ENCODE measurements around the gene LDHAL6A. TPM values are rescaled to one million over a fixed set of nuclear protein-coding genes. Genes with fewer than 3 reads are reported as not detected.
"Not testable (repeated sequence)": the region's sequence is repeated elsewhere in the genome, so short reads cannot be mapped to it uniquely, and the experiment has no call there.

The LDHAL6A gene
- polyA plus RNA-seq (ENCODE audit: insufficient read length in 4 of 4): 1 to 10 TPM in 3 of 4 donors, under 1 TPM in 1; 0.42 to 1.3 (median 1.2) TPM

GRCh38 chr11:18455686-18456372 is at the start of gene LDHAL6A:
Gene LDHAL6A (plus strand): TSS chr11:18455856. CDS start chr11:18456681, 825 bp downstream.
- DNase-seq (ENCODE audit: low read depth in 4 of 4, low spot score in 3 of 4): no peak

GRCh38 chr11:18407400-18407799 is 48.3 kb upstream of the LDHAL6A start:
- not testable (repeated sequence) for DNase-seq (ENCODE audit: low read depth in 4 of 4, low spot score in 3 of 4)

- no peak for DNase-seq (ENCODE audit: low read depth in 4 of 4, low spot score in 3 of 4)
Observed at GRCh38 chr11:18408558-18409291, 46.9 kb upstream of the LDHAL6A start.

- DNase-seq (ENCODE audit: low read depth in 4 of 4, low spot score in 3 of 4): no peak
Observed at GRCh38 chr11:18416459-18416858, 39.2 kb upstream of the LDHAL6A start.

- no peak for DNase-seq (ENCODE audit: low read depth in 4 of 4, low spot score in 3 of 4)
Observed at GRCh38 chr11:18419040-18419439, 36.6 kb upstream of the LDHAL6A start.

GRCh38 chr11:18420067-18420466 is 35.6 kb upstream of the LDHAL6A start:
- no peak for DNase-seq (ENCODE audit: low read depth in 4 of 4, low spot score in 3 of 4)

- DNase-seq (ENCODE audit: low read depth in 4 of 4, low spot score in 3 of 4): no peak
Observed at GRCh38 chr11:18427240-18427639, 28.4 kb upstream of the LDHAL6A start.

- DNase-seq (ENCODE audit: low read depth in 4 of 4, low spot score in 3 of 4): no peak
Observed at GRCh38 chr11:18429332-18429731, 26.3 kb upstream of the LDHAL6A start.

GRCh38 chr11:18438691-18439090 is 17.0 kb upstream of the LDHAL6A start:
- no peak for DNase-seq (ENCODE audit: low read depth in 4 of 4, low spot score in 3 of 4)

- no peak for DNase-seq (ENCODE audit: low read depth in 4 of 4, low spot score in 3 of 4)
Observed at GRCh38 chr11:18449251-18449650, 6.4 kb upstream of the LDHAL6A start.

GRCh38 chr11:18452927-18453326 is 2.7 kb upstream of the LDHAL6A start:
- no peak for DNase-seq (ENCODE audit: low read depth in 4 of 4, low spot score in 3 of 4)

- DNase-seq (ENCODE audit: low read depth in 4 of 4, low spot score in 3 of 4): no peak
Observed at GRCh38 chr11:18457450-18457849, 1.8 kb downstream of the LDHAL6A start.

- no peak for DNase-seq (ENCODE audit: low read depth in 4 of 4, low spot score in 3 of 4)
Observed at GRCh38 chr11:18459634-18460033, 4.0 kb downstream of the LDHAL6A start.

GRCh38 chr11:18461909-18462308 is 6.3 kb downstream of the LDHAL6A start:
- DNase-seq (ENCODE audit: low read depth in 4 of 4, low spot score in 3 of 4): no peak

- no peak for DNase-seq (ENCODE audit: low read depth in 4 of 4, low spot score in 3 of 4)
Observed at GRCh38 chr11:18463439-18463838, 7.8 kb downstream of the LDHAL6A start.

- no peak for DNase-seq (ENCODE audit: low read depth in 4 of 4, low spot score in 3 of 4)
Observed at GRCh38 chr11:18466402-18466801, 10.7 kb downstream of the LDHAL6A start.

- DNase-seq (ENCODE audit: low read depth in 4 of 4, low spot score in 3 of 4): no peak
Observed at GRCh38 chr11:18468059-18468458, 12.4 kb downstream of the LDHAL6A start.

- no peak for DNase-seq (ENCODE audit: low read depth in 4 of 4, low spot score in 3 of 4)
Observed at GRCh38 chr11:18468961-18469360, 13.3 kb downstream of the LDHAL6A start.

GRCh38 chr11:18471995-18472394 is 16.3 kb downstream of the LDHAL6A start:
- DNase-seq (ENCODE audit: low read depth in 4 of 4, low spot score in 3 of 4): no peak

- no peak for DNase-seq (ENCODE audit: low read depth in 4 of 4, low spot score in 3 of 4)
Observed at GRCh38 chr11:18472587-18472986, 16.9 kb downstream of the LDHAL6A start.

GRCh38 chr11:18479063-18479462 is 23.4 kb downstream of the LDHAL6A start:
- no peak for DNase-seq (ENCODE audit: low read depth in 4 of 4, low spot score in 3 of 4)

- no peak for DNase-seq (ENCODE audit: low read depth in 4 of 4, low spot score in 3 of 4)
Observed at GRCh38 chr11:18485913-18486528, 30.4 kb downstream of the LDHAL6A start.
